ENCODE data around the gene RUNX1.

The RUNX1 gene

GRCh38 chr21:34841154-34841553 is 207.9 kb downstream of the RUNX1 start:
- DNase-seq = no peak

- no peak for DNase-seq
These were observed 208.4 kb downstream of the RUNX1 start for GRCh38 chr21:34840693-34841092.

DNA sequence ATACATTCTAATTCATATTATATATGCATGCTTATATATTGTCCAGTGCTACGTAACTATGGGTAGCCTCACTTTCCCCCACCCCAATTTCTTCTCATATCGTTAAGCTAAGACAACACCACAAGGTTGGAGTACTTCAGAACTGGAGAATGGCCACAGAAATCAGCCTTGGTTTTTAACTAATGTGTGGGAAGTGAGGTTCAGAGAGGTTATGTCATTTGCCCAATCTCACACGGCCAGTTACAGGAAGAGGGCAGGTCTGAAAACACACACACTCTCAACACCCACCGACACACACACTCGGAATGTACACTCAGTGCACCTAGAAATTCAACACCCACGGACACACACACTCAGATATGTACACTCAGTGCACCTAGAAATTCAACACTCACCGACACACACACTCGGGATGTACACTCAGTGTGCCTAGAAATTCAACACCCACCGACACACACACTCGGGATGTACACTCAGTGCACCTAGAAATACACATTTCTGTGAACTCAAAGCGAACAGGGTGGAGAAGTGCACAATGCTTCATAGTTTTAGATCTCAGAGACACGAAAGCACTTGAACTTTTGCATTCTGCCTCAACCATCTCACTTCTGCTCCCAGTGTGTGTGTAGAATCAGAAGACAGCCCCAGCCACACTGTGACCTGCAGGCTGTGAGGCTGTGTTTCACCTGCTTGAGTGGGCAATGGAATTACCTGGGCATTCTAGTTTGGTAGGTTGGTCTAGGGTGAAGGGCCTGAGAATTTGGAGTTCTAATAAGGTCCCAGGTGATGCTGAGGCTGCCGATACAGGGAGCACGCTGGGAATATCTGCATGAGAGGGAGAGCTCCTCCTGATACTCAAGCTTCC is 209.9 kb downstream of the RUNX1 start:
- DNase-seq = no peak

DNA sequence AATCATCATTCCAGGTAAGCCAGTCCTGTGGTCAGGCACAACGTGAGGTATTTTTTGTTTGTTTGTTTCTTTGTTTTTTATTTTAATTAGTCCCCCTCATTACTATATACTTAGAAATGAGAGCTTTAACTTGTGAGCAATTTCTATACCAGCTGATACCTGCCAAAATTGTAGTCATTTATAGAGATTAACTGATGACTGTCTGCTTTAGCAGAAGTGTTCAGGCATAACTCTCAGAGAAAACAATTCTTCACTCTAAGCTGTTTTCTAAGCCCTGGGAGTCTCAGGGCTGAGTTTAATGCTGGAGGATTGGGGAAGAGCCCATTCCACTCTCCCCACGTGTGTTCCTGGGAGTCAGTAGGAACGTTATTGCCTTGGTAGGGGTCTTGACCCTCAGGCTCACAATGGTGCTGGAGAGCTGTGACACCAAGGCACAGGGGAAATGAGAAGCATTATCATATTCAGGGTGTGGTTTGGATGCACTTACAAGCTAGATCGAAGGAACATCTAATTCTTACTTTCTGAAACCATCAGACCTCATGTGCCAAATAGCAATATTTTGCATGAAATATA is 212.1 kb downstream of the RUNX1 start:
- DNase-seq = no peak

DNA sequence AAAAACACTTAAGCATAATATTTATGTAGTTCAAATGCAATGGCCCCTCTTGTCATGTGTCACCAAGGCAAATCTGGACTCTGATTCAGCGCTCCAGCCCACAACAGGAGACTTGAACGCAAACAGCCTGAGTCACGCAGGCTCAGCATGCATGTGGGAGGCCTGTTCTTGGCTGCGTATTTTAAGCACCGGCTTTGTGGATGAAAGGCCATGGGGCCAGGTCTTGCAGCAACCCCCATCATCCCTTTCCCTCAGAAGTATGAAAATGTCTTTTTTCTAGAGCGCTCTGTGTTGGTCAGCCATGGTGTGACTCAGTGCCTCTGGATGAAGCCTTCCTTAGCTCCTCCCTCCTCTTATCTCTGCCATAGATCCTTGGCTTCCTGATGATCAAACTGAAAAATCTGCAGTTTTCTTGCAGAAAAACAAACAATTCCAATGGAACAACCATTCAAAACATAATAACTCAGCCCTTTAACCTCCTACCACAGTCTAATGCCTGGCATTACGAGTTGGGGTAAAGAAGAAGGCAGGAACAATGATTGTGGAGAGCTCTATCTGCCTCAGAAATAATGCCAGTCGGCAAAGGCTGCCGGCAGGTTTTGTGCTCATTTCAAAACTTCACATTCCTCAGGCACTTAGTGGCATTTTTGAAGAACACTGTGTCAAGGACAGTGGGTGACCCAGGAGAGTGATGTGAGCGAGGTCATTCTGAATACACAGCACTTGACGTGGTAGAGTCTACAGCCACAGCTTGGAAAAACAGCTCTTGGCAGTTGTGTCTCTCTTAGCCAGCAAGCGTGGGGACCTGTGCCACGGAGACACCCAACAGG is 212.8 kb downstream of the RUNX1 start:
- DNase-seq = no peak

- no peak for DNase-seq
These were observed 213.6 kb downstream of the RUNX1 start for GRCh38 chr21:34835526-34835925.

GRCh38 chr21:34834852-34835501 is 214.1 kb downstream of the RUNX1 start:
- no peak for DNase-seq

GRCh38 chr21:34834290-34834689 is 214.8 kb downstream of the RUNX1 start:
- no peak for DNase-seq

- DNase-seq = no peak
These were observed 215.6 kb downstream of the RUNX1 start for GRCh38 chr21:34833465-34833864.

DNA sequence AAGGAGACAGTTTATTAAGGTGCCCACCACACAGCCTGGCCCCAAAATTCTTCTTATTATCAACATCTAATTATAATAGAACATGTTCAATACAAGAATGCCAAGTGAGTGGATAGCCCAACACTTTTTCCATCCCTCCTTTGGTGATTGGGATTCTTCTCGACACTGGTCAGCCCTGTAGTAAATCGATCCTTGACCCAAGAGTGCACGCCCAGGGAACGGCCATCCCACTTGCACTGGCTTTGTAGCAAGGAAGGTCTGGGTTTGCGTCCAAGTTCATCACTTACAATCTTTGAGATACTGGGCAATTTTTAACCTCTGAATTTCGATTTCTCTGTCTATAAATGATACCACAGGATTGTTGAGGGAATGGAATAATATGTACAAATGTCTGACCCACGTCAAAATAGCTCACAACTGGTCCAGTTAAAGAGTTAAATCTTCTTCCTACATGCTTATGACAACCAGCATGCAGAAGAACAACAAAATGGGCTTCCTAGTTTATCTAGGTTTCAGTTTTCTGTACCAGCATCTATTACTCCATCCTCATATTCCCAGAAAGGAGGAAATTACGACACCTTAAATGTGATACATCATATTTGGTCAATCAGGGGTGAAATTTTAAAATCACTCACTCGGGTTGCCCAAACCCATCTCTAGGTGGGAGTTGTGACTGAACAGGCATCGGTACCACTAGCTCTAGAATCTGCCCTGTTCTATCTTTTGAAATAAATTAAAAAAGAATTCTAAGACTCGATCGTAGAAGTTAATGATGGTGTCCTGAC is 218.5 kb downstream of the RUNX1 start:
- DNase-seq = no peak

DNA sequence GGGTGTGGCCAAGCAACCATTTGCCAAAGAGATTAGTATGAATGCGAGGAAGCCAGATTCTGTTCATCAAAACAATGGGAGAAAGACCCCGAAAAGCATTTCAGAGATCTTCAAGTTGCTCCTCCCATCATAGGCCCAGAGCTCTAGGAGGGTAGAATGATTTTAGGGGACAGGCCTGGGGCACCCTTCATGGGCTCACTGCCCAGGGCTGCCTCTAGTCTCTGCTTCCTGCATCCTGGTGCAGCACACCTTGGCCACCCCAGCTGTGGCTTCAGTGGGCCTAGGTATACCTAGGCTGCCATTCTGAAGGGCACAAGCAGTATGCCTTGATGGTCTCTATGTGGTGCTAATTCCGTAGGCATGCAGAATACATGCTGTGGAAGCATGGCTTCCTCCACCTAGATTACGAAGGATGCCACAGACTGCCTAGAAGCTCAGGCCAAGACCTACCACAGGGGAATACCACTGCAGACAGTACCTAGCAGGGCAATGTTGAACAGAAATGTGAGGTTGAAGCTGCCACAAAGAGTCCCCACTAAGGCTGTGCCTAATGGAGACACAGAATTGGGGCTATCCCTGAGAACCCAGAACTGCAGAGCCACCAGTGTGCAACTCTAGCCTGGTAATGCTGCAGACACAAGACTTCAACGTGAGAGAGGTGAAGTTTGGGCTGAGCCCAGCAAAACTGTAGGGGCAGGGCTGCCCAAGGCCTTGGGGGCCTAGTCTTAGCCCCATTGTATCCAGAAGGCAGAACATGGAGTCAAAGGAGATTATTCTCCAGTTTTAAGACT is 221.5 kb downstream of the RUNX1 start:
- DNase-seq = no peak

- DNase-seq = no peak
These were observed 222.3 kb downstream of the RUNX1 start for GRCh38 chr21:34826836-34827235.

DNA sequence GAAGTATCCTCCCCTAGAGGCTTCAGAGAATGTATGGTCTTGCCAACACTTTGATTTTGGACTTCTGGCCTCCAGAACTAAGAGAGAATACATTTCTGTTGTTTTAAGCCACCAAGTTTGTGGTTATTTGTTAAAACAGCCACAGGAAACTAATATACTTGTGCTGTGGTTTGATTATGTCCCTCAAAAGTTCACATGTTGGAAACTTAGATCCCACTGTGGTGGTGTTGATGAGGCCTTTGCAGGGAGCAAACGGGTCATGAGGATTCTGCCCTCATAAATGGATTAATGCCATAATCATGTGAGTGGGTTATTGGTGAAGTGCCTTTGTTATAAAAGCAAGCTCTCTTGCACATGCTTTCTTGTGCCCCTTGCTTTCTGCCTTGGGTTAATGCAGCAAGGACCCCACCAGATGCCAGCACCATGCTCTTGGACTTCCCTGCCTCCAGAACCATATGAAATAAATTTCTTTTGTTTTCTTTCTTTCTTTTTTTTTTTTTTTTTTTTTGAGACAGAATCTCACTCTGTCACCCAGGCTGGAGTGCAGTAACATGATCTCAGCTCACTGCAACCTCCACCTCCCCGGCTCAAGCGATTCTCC is 223.1 kb downstream of the RUNX1 start:
- DNase-seq = no peak

- no peak for DNase-seq
These were observed 224.0 kb downstream of the RUNX1 start for GRCh38 chr21:34825101-34825500.

DNA sequence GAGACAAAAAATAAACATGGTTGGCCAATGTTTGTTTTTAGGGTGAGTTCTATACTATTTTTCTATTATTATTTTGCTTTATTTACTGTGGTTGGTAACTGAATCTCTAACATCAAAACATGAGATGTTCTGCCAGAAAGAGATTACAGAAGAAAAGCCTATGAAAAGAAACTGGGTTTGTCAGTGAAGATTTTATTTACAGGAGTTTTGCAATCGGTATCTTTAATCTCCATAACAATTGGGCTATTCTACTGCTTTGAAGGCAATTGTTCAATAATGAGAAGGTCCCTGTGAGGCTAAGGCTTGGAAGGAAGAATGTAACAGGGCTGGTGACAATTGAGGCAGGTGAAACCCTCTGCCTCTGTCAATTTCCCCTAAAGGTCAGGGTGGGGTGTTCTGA is 224.8 kb downstream of the RUNX1 start:
- no peak for DNase-seq

- DNase-seq = no peak
These were observed 226.2 kb downstream of the RUNX1 start for GRCh38 chr21:34822942-34823341.

GRCh38 chr21:34822168-34822567 is 226.9 kb downstream of the RUNX1 start:
- no peak for DNase-seq

GRCh38 chr21:34821717-34822116 is 227.4 kb downstream of the RUNX1 start:
- no peak for DNase-seq

GRCh38 chr21:34820051-34820450 is 229.1 kb downstream of the RUNX1 start:
- no peak for DNase-seq

DNA sequence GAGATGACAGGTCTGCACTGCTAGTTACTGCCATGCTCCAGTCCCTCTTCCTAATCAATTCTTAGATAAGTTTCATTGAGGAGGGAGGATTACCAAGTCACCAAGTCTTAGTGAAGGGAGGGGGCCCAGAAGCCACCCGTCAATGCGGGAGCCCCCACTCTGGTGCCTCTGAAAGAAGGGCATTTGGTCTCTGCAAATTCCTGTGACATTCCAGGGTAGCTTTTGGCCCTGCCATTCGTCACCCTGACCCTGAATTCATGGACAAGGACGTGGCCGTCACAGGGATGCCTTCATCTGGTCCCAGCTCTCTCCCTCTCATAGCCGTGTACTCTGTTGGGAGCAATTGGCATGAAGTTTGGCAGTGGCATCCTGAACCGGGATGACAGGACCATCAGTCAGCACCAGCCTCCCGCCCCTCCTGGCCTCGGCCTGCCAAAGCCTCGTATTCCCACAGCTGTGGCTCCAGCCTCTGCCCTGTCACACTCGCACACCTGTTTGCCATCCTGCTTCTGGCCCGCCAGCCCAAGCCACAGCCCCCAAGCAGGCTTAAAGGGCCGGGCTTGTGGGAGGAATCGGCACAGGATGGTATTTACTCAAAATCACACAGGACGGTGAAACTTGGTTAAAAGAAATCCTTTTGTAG is 229.6 kb downstream of the RUNX1 start:
- no peak for DNase-seq
